GM13977 (cell line): Measurements from ENCODE around the gene ATP2A1.
"Not testable (repeated sequence)": the region's sequence is repeated elsewhere in the genome, so short reads cannot be mapped to it uniquely, and the experiment has no call there.

ENCODE experiments used
- DNase-seq: peaks from one replicate; pipeline ENCODE4 v3.0.0; 2012; ENCODE audit warnings: low spot score
- CTCF ChIP-seq: IDR thresholded peaks from 2 replicates; pipeline ENCODE4 v1.5.1; 2012; ENCODE audit warnings: mild to moderate bottlenecking, control low read depth; ENCODE audit not compliant: insufficient read depth; ENCODE audit errors: extremely low read depth, missing control alignments
- in situ Hi-C: fragments of 300-500 bp; cut with MboI; formaldehyde crosslinking; loops from one replicate; pipeline ENCODE4 v1.12.0; 2022; ENCODE audit warnings: low sequenced_read_pairs, low pct_unique_long_range_greater_than_20kb, mixed read lengths, inconsistent platforms; ENCODE audit not compliant: unreplicated experiment

Gene ATP2A1

GRCh38 chr16:28938721-28939120 is 60.4 kb downstream of the ATP2A1 start:
- in situ Hi-C loops = no loop called here
- TF ChIP-seq CTCF = no peak
- no peak for DNase-seq

- not testable (repeated sequence) for DNase-seq
- in situ Hi-C loops = loop anchor here (10.0 kb wide), 1 partner anchor 65 kb away; the partner anchor contains the start of gene ATP2A1
These were observed 61.5 kb downstream of the ATP2A1 start for GRCh38 chr16:28939825-28940224.

GRCh38 chr16:28943281-28943680 is 65.0 kb downstream of the ATP2A1 start:
- in situ Hi-C loops = loop anchor here (10.0 kb wide), 1 partner anchor 68 kb away; the partner anchor contains the start of gene ATP2A1
- TF ChIP-seq CTCF = no peak
- no peak for DNase-seq

- in situ Hi-C loops = loop anchor here (10.0 kb wide), 1 partner anchor 72 kb away; the partner anchor contains the start of gene ATP2A1
- TF ChIP-seq CTCF = no peak
- DNase-seq = no peak
These were observed 68.4 kb downstream of the ATP2A1 start for GRCh38 chr16:28946681-28947080.

GRCh38 chr16:28950648-28951409 is 72.5 kb downstream of the ATP2A1 start, which contains the start of gene NFATC2IP:
NFATC2IP (plus strand) TSS chr16:28950937; CDS start chr16:28951012, 75 bp downstream.
- in situ Hi-C loops = no loop called here
- peak; percentile 100 for DNase-seq
- TF ChIP-seq CTCF = no peak

GRCh38 chr16:28951410-28951943 is 73.2 kb downstream of the ATP2A1 start:
- in situ Hi-C loops = no loop called here
- TF ChIP-seq CTCF = no peak
- no peak for DNase-seq
